ENCODE measurements around the gene ANKRD13D. TPM values are rescaled to one million over a fixed set of nuclear protein-coding genes. Genes with fewer than 3 reads are reported as not detected.

ANKRD13D gene
- total RNA-seq, 1 donor from 2014 or later: 198 TPM

GRCh38 chr11:67261946-67262681 is 27.0 kb upstream of the ANKRD13D start:
- intact Hi-C loops (cut with micrococcal nuclease): loop anchor here (1.0 kb wide), 3 partner anchors 9 to 120 kb away; no protein-coding TSS in a partner anchor

GRCh38 chr11:67262731-67263675 is 26.1 kb upstream of the ANKRD13D start:
- intact Hi-C loops (cut with micrococcal nuclease): loop anchor here (1.0 kb wide), 3 partner anchors 10 to 119 kb away; no protein-coding TSS in a partner anchor

- intact Hi-C loops (cut with micrococcal nuclease): no loop called here
Measured at GRCh38 chr11:67264260-67264659, 24.8 kb upstream of the ANKRD13D start.

GRCh38 chr11:67264877-67265632 is 24.0 kb upstream of the ANKRD13D start:
- intact Hi-C loops (cut with micrococcal nuclease): no loop called here

GRCh38 chr11:67265633-67266448 is 23.3 kb upstream of the ANKRD13D start:
- intact Hi-C loops (cut with micrococcal nuclease): no loop called here

- intact Hi-C loops (cut with micrococcal nuclease): no loop called here
Measured at GRCh38 chr11:67266449-67267187, 22.5 kb upstream of the ANKRD13D start, which contains the start of gene GRK2. Gene GRK2 (plus strand): TSS chr11:67266473. CDS start chr11:67266700, 227 bp downstream.

GRCh38 chr11:67267188-67268080 is 21.7 kb upstream of the ANKRD13D start:
- intact Hi-C loops (cut with micrococcal nuclease): loop anchor here (1.0 kb wide), 4 partner anchors 10 to 50 kb away; no protein-coding TSS in a partner anchor

GRCh38 chr11:67268081-67268961 is 20.8 kb upstream of the ANKRD13D start:
- intact Hi-C loops (cut with micrococcal nuclease): loop anchor here (1.0 kb wide), 4 partner anchors 9 to 49 kb away; no protein-coding TSS in a partner anchor

- intact Hi-C loops (cut with micrococcal nuclease): loop anchor here (1.0 kb wide), 4 partner anchors 8 to 48 kb away; no protein-coding TSS in a partner anchor
Measured at GRCh38 chr11:67268962-67269268, 20.2 kb upstream of the ANKRD13D start.

- intact Hi-C loops (cut with micrococcal nuclease): loop anchor here (2.0 kb wide), 1 partner anchor 237 kb away; no protein-coding TSS in a partner anchor
Measured at GRCh38 chr11:67269401-67270255, 19.5 kb upstream of the ANKRD13D start.

GRCh38 chr11:67270256-67271204 is 18.6 kb upstream of the ANKRD13D start:
- intact Hi-C loops (cut with micrococcal nuclease): loop anchor here (2.0 kb wide), 1 partner anchor 236 kb away; no protein-coding TSS in a partner anchor

- intact Hi-C loops (cut with micrococcal nuclease): loop anchor here (2.0 kb wide), 1 partner anchor 236 kb away; no protein-coding TSS in a partner anchor
Measured at GRCh38 chr11:67271205-67271540, 17.9 kb upstream of the ANKRD13D start.

- intact Hi-C loops (cut with micrococcal nuclease): loop anchor here (2.0 kb wide), 1 partner anchor 235 kb away; no protein-coding TSS in a partner anchor
Measured at GRCh38 chr11:67271541-67272284, 17.4 kb upstream of the ANKRD13D start.
